ENCODE measurements around the gene NFIX. TPM values are rescaled to one million over a fixed set of nuclear protein-coding genes. Genes with fewer than 3 reads are reported as not detected.
"Not testable (repeated sequence)": the region's sequence is repeated elsewhere in the genome, so short reads cannot be mapped to it uniquely, and the experiment has no call there.

Gene NFIX
- total RNA-seq, 2 experiments from 2014 or later: 4.7 to 5.0 TPM

- ATAC-seq: no peak
- Mint-ChIP-seq H3K27me3 (no peaks in the 10 kb centered on the region), H3K4me1 (ENCODE audit: low read depth) (peaks cover 41% of the 10 kb centered on the region), H3K27ac (peak overlapping the region; percentile 83), H3K36me3 (ENCODE audit: low read depth) (peaks cover 65% of the 10 kb centered on the region), H3K4me3 (no peak overlapping the region), H3K9me3 (no peaks in the 10 kb centered on the region)
- no peak for DNase-seq
- TF ChIP-seq CTCF (IDR thresholded peaks at IDR 0.05): no peak
- POLR2A ChIA-PET: interaction anchor here (0.7 to 3.1 kb wide), 5 partner anchors 11 to 79 kb away, joined by 3 to 13 read pairs (median 5); partner anchors contain the start of gene FARSA
- intact Hi-C loops (cut with micrococcal nuclease): no loop called here
- CTCF ChIA-PET: interaction anchor here (6.0 kb wide), 1 partner anchor 13 kb away, joined by 51 read pairs; no protein-coding TSS in a partner anchor
These were observed 42.7 kb upstream of the NFIX start for GRCh38 chr19:12952488-12953137.

- ATAC-seq: no peak
These were observed 42.0 kb upstream of the NFIX start for GRCh38 chr19:12953138-12953798.

GRCh38 chr19:12953799-12954611 is 41.3 kb upstream of the NFIX start:
- ChIA-PET CTCF (interaction anchor here (1.2 to 6.0 kb wide), 2 partner anchors 10 to 11 kb away, joined by 3 to 51 read pairs; no protein-coding TSS in a partner anchor), POLR2A (interaction anchor here (1.3 to 3.4 kb wide), 5 partner anchors 10 to 16 kb away, joined by 4 to 17 read pairs (median 8); partner anchors contain the start of gene CALR)
- H3K36me3 Mint-ChIP-seq (ENCODE audit: low read depth): peaks cover 55% of the 10 kb centered on the region
- H3K9me3 Mint-ChIP-seq: no peaks in the 10 kb centered on the region
- intact Hi-C loops (cut with micrococcal nuclease): no loop called here
- TF ChIP-seq CTCF (IDR thresholded peaks at IDR 0.05): no peak
- H3K4me1 Mint-ChIP-seq (ENCODE audit: low read depth): peaks cover 32% of the 10 kb centered on the region
- no peaks in the 10 kb centered on the region for H3K27me3 Mint-ChIP-seq
- ATAC-seq: peak; percentile 24
- peak overlapping the region; percentile 90 for H3K27ac Mint-ChIP-seq
- H3K4me3 Mint-ChIP-seq: peak overlapping the region; percentile 78
- DNase-seq: peak; percentile 43

More at GRCh38 chr19:12953138-12953798, 42.0 kb upstream of the NFIX start:
- H3K27ac Mint-ChIP-seq: peak overlapping the region; percentile 83
- TF ChIP-seq CTCF (IDR thresholded peaks at IDR 0.05): no peak
- POLR2A ChIA-PET: interaction anchor here (1.3 to 3.1 kb wide), 5 partner anchors 11 to 20 kb away, joined by 4 to 13 read pairs (median 8); partner anchors contain the start of gene FARSA
- CTCF ChIA-PET: interaction anchor here (6.0 kb wide), 1 partner anchor 12 kb away, joined by 51 read pairs; no protein-coding TSS in a partner anchor
- intact Hi-C loops (cut with micrococcal nuclease): no loop called here
- no peak for DNase-seq
- no peaks in the 10 kb centered on the region for H3K9me3 Mint-ChIP-seq
- H3K4me3 Mint-ChIP-seq: no peak overlapping the region
- H3K4me1 Mint-ChIP-seq (ENCODE audit: low read depth): peaks cover 35% of the 10 kb centered on the region
- H3K27me3 Mint-ChIP-seq: no peaks in the 10 kb centered on the region
- peaks cover 58% of the 10 kb centered on the region for H3K36me3 Mint-ChIP-seq (ENCODE audit: low read depth)

- DNase-seq: no peak
- peaks cover 34% of the 10 kb centered on the region for H3K4me1 Mint-ChIP-seq (ENCODE audit: low read depth)
- peak overlapping the region; percentile 90 for H3K27ac Mint-ChIP-seq
- H3K36me3 Mint-ChIP-seq (ENCODE audit: low read depth): peaks cover 52% of the 10 kb centered on the region
- peak overlapping the region; percentile 78 for H3K4me3 Mint-ChIP-seq
- no peaks in the 10 kb centered on the region for H3K9me3 Mint-ChIP-seq
- peak; percentile 15 for ATAC-seq
- POLR2A ChIA-PET: interaction anchor here (1.4 to 3.5 kb wide), 6 partner anchors 8 to 17 kb away, joined by 4 to 30 read pairs (median 10); partner anchors contain the start of genes CALR and RAD23A
- intact Hi-C loops (cut with micrococcal nuclease): no loop called here
- CTCF ChIA-PET: interaction anchor here (1.0 to 6.0 kb wide), 4 partner anchors 9 to 107 kb away, joined by 3 to 51 read pairs (median 4); no protein-coding TSS in a partner anchor
- no peaks in the 10 kb centered on the region for H3K27me3 Mint-ChIP-seq
- no peak for TF ChIP-seq CTCF (IDR thresholded peaks at IDR 0.05)
These were observed 40.7 kb upstream of the NFIX start for GRCh38 chr19:12954612-12954962.

- peak overlapping the region; percentile 78 for H3K4me3 Mint-ChIP-seq
- CTCF ChIA-PET: interaction anchor here (1.0 to 6.0 kb wide), 5 partner anchors 10 to 106 kb away, joined by 3 to 51 read pairs (median 4); partner anchors contain the start of gene GCDH
- peaks cover 44% of the 10 kb centered on the region for H3K36me3 Mint-ChIP-seq (ENCODE audit: low read depth)
- H3K4me1 Mint-ChIP-seq (ENCODE audit: low read depth): peaks cover 36% of the 10 kb centered on the region
- ATAC-seq; intact Hi-C loops (cut with micrococcal nuclease); DNase-seq; H3K9me3 Mint-ChIP-seq; H3K27me3 Mint-ChIP-seq: not testable (repeated sequence)
- POLR2A ChIA-PET: interaction anchor here (0.9 to 3.5 kb wide), 7 partner anchors 9 to 39 kb away, joined by 3 to 30 read pairs (median 7); partner anchors contain the start of genes CALR, FARSA and RAD23A
- H3K27ac Mint-ChIP-seq: peak overlapping the region; percentile 90
These were observed 39.7 kb upstream of the NFIX start for GRCh38 chr19:12955575-12955974.
